HG03432 (cell line): ENCODE data around the gene PSTPIP2.
"Not testable (repeated sequence)": the region's sequence is repeated elsewhere in the genome, so short reads cannot be mapped to it uniquely, and the experiment has no call there.

ENCODE experiments used
- ATAC-seq: cut with Tn5 transposase; IDR thresholded peaks from one replicate; pipeline ENCODE4 v1.9.1; 2021; ENCODE audit warnings: mild to moderate bottlenecking, moderate library complexity; ENCODE audit not compliant: unreplicated experiment

Gene PSTPIP2

DNA sequence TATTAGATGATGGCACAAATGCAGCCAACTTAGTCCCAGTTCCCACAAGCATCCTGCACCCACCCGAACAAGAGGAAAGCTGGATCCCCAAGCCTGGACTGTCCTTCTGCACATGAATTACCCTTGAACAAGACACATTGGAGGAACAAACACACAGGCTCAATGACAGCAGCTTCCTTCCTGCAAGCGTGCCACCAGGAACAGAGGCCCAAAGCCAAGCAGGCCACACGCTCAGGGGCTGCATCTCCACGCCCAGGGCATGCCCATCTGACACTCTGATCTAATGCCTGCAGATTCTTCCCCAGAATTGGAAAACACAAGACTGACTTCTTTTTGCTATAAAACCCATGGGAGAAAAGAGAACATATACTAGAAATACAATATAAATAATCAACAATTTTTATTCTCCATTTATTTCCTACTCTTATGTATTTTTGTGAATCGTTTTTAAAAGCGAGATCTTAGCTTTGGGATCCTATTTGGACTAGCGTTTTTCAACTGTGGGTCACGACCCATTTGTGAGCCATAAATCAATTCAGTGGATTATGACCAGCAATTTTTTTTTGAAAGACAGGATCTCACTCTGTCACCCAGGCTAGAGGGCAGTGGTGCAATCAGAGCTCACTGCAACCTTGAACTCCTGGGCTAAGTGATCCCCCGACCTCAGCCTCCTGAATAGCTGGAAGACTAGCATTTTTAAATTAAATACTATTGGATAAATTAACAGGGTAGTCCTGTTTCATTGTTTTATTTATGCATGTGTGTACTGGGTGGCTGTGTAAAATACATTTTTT lies 34.4 kb downstream of the PSTPIP2 start:
- no peak for ATAC-seq

DNA sequence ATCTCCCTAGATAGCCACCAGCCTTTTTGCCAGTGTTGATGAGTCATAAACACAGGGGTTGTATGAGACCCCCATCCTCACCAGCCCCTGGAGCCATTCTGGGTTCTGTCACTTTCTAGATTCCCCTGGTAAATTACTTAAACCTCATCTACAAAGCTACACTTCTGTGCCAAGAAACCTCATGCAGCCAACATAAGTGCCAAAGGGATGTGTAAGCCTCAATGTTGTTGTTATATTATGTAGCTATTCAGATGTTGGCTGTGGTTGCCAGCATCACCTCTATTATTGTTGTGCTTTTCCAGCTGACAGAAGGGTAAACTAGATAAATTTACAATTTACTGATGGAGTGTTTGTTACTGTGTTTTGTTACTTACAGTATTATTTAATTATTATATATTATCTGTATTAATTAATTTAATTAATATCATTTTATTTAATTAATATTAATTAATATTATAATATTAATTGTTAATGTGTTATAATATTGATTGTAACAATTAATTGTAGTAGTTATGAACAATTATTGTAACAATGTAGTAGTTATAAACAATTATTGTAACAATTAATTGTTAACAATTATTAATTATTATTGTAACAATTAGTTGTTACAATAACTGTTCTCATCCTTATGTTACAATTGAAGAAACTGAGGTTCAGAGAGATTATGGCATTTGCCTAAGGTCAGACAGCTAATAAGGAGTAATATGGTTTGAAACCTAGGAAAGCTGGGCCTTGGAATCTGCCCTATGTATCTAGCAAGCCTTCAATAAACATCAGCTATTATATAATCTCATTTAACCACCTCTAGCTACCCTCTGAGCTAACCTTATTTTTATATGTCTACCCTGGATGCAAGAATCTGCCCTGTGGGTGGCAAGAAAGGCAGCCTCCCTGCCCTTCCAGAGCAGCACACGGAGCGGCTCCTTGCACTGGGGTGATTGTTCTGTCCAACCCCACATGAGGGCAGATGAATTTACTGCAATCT lies 36.1 kb downstream of the PSTPIP2 start:
- no peak for ATAC-seq

DNA sequence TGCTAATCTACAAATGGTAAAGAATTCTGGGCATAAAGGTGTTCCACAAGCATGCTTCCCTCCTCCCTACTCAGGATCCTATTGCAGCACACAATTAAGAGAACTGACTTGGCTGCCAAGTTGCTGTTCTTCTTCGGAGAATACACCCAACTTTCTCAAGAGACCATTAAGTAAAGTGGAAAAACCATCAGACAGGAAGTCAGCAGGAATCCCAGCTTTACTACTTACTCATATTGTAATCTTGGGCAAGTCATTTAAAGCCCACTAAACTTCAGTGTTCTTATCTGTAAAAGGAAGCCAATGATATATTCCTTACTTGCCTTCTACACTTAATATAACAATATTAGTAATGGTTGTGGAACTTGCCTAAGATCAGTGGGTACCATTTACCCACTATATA lies 37.8 kb downstream of the PSTPIP2 start:
- no peak for ATAC-seq

DNA sequence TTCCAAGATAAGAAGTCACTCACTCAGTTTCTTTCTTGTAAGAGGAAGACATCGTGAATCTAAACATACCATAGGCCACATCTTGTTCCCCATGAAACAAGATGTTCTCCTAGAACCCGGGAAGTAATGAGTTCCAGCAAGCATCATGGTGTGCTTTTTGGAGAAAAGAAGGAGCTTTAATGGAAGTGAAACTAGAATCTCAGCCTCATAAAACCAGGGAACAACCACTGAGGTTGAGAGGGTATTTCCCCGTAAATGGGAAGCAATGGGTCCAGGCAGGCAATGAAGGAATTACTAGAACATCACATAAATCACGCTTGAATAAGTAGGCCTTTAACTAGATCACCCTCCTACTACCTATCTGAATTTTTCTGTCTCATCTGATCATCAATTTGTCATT lies 40.3 kb downstream of the PSTPIP2 start:
- ATAC-seq = no peak

DNA sequence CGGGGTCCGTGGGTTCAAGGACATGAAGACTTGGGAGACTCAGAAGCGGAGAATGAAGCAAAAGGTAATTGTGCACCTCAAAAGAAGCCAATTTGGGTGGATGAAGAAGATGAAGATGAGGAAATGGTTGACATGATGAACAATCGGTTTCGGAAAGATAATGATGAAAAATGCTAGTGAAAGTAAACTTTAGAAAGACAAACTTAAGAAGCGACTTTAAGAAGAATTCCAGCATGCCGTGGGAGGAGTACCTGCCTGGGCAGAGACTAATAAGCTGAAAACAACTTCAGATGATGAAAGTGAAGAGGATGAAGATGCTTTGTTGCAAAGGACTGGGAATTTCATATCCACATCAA lies 43.5 kb downstream of the PSTPIP2 start:
- no peak for ATAC-seq

DNA sequence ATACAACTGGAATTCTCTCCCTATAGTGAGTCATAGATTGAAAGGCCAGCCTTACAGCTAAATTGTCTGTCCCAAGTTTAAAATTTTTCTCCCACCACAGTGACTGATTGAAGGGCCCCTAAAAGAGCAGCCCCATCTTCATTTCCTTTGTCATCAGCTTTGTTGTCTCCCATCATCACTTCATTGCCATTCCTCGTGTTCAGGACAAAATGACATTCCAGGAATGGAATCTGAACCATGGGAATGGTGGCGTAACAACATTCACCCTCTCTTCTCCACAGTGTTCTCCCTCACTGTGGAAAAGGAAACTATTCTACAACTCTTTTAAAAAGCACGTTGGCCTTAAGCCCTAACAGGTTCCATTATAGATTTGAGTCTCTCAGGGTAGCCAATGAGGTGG lies 52.1 kb downstream of the PSTPIP2 start:
- ATAC-seq = no peak

DNA sequence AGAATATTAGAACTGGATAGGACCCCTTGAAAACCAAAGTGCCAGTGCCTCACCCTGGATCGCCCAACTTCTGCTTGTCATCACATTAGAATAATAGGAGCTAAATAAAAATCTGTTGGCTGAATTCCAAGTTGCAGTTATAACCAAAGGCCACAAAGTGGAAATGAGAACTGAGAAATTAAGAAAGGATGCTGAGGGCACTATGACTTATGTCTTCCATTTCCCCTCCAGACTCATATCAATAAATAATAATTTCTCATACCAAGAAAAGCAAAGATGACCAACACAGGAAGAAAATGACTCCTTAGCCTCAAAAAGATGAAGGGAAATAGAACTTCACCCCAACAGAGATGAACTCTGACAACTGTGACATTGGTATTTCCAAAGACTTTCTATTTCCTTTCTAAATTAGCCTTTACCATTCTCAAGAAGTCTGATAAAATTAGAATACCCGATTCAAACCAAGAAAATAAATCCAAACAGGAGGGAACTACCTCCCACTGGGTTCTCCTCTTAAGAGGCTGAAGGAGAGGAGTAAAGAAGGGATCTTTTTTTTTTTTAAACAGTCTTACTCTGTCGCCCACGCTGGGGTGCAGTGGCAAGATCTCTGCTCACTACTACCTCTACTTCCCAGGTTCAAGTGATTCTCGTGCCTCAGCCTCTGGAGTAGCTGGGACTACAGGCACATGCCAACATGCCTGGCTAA lies 58.4 kb downstream of the PSTPIP2 start:
- peak; percentile 87 for ATAC-seq

DNA sequence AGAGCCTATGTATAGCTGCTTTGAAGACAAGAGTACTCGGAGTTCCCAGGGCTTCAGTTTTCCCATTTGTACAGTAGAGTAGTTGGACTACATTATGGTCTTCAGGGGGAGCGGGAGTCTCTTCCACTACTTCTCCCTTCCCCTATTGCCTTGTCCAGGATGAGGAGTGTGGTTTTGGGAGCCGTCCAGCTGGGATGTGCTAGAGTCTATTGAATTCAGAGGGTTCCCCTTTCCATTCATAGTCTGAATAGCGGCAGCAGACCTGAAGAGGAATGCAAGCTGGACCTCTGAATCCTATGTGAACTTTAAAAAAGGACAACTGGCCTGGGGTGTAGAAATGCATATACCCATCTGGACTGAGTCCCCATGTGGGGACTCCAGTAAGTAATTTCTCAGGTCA lies 61.4 kb downstream of the PSTPIP2 start:
- ATAC-seq = no peak

DNA sequence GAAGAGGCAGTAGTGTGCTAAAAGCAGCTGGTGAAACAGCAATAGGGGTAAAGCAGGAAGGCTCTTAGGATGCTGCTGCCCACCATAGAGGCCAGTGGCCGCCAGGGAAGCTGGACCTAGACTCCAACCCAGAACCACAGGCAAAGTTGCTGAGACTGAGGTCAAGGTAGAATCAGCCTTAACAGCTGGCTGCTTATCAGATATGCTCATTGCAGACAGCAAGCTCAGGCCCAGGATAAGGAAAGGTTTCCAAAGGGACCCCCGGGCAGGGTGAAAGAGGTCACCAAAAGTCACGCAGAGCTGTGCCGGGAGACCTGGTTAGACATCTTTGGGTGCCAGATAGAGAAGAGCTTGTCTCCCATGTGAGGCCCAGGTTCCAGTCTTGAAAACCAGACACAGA lies 62.0 kb downstream of the PSTPIP2 start:
- ATAC-seq = no peak

DNA sequence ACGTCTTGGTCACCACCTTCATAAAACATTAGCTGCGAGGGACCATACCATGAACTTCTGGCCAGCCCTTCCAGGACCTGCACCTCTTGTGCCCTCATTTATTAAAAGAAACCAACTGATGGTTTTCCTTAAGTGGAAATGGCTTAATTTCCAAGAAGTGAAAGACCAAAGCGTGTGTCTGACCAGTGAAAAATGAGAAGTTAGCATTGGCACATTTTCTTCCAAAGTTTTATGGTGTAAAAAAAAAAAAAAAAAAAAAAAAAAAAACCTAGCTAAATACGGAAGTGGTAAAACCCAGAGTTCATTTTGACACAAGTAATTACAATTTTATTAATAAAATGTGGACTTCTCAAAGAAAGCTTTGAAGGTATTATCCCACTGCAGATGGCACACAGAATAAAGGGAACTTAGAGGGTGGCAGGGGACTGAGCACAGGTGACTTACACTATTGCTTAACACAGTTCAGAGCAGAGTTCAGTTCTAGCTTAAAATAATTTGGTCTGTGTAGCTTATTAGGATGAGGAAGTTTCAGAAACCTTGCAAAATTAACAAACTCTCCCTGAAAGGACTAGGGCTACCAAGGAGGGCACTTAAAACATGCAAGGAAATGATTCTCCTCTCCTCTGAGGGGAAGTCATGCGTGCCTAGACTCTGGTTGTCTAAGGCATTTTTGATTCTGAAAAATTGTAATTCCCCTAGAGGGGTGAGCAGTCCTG lies 62.8 kb downstream of the PSTPIP2 start:
- ATAC-seq = no peak

DNA sequence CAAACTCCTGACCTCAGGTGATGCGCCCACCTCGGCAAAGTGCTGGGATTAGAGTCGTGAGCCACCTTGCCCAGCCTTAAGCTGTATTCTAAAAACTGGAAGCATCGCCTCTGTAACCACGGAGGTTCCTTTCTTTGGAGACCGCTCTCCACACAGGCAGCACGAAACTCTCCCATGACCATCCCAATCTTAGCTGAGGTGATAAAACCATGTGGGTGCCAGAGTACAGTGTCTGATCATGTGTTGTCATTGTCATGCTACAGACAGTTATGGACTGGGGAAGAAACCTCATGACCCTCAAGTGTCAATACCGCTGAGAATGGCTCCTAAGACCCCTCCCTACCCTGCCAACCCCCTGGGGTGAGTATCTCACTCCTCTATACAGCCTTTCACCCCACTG lies 63.5 kb downstream of the PSTPIP2 start:
- ATAC-seq = no peak

DNA sequence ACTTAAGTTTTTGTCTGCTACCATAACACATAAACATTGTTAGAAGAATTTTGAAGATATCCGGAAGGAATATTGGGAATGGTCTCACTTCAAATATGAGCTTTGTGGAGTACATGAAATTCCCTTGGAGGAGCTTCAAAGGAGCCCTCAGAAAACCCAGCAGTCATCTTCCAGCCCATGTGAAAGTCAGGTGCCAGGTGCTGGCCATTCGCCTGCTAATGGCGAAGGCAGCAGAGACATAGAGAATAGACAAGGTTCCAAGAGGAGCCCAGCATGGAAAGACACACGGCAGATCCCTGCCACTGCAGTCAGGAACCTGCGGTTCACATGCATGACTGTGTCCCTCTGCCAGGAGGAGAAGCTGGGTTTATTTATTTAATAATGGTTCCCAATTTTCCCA lies 64.9 kb downstream of the PSTPIP2 start:
- ATAC-seq = no peak

DNA sequence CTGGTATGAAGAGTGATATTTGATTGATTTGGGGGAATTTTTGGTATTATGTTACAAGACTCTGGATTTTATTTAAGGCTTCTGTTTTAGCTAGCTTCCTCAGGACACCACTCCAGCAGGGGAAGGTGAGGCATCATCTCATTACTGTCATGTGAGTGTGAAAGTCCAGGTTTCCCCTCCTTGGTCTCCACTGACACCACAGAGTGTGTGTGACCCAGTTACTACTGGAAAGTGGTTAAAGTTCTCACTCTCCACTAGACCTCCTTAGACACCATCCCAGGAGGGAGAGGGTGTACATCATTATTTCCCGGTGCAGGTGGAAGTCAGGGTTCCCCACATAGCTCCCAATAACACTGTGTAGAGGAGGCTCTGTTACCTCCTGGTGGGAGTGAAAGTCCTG lies 69.1 kb downstream of the PSTPIP2 start:
- no peak for ATAC-seq

DNA sequence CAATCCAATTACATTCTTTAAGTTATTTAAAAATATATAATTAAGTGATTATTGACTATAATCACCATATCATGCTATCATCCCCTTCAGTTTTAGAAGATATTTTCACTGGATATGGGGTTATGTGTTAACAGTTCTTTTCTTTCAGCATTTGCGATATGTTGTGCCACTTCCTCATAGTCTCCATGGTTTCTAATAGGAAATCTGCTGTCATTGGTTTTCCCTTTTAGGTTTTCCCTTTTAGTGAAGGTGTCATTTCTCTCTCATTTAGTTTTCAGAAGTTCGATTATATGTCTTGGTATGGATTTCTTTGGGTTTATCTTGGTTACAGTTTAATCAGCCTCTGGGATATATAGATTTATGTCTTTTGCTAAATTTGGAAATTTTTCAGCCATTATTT lies 70.2 kb downstream of the PSTPIP2 start:
- no peak for ATAC-seq

DNA sequence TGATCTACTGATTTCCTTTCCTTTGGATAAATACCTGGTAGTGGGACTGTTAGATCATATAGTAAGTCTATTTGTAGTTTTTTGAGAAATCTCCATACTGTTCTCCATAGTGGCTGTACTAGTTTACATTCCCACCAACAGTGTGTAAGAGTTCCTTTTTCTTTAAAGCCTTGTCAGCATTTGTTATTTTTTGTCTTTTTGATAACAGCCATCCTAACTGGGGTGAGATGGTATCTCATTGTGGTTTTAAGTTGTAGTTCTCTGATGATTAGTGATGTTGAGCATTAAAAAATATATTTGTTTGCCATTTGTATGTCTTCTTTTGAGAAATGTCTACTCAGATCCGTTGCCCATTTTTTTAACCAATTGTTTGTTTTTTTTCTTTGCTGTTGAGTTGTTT lies 71.0 kb downstream of the PSTPIP2 start:
- ATAC-seq = no peak

DNA sequence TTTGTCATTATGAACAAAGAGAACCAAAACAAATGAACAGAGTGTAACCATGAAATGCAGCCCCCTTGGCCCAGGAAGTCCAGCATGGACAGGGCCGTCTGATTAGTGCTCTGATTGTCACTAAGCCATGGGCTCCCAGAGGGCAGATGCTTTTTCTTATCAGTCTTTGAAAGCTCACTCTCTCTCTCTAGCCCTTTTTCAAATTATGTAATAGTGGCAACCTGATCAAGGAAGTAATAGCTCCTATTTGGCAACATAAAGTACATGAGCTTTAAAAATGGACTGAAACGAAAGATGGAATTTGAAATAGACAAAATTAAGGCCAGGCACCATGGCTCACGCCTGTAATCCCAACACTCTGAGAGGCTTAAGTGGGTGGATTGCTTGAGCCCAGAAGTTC lies 72.5 kb downstream of the PSTPIP2 start:
- no peak for ATAC-seq

DNA sequence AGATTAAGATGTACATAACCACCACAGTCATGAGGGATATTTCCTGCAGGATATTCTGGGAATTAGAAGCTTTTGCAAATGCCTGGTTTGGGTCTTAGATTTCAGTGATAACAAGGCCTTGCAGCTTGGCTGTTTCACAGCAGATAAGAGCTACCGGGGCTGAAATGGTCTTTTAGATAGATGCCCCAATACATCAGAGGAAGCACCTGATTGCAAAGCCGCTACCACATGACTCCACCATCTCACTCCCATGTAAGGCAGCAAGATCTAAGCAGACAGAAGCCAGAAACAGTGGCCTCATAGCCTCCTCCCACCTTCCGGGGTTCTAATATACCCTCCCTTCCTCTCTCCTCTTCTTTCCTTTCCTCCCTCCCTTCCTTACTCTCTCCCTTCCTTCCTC lies 73.8 kb downstream of the PSTPIP2 start:
- no peak for ATAC-seq

DNA sequence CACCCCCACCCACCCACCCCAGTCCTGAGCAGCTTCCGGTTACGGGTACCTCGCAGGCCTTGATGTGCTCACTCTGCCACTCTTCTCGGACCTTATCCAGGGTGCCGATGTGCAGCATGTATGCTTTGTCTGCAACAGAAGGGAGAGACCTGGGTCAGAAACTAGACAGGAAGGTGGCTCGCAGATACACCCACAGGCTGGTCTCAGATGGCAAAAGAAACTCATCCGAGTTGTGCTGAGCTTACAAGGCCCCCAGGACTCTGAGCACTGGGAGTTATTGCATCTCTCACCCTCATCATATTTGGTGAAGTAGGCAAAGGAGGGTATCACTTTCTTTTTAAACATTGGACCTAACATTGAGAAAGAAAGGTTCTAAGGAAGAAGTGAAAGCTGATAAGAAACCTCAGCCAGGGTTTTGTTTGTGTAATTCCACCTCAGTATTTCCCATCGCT lies 74.3 kb downstream of the PSTPIP2 start:
- ATAC-seq = no peak

DNA sequence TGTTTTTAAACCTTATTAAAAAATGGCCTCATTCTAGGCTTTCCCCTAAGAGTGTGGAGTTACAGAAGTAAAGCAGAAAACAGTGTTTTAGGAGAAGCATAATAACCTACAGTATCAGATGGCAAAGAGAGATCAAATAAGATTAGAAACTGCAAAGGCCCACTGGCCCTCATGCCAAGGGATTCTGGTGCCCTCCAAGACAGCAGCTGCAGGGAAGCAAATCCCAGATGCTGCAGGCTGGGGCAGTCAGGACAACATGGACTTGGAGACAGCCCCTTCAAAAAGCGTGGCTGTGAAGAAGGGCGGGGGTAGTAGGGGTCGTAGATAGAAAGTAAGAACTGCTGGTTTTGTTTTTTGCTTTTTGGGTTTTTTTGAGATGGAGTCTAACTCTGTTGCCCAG lies 76.6 kb downstream of the PSTPIP2 start:
- no peak for ATAC-seq

DNA sequence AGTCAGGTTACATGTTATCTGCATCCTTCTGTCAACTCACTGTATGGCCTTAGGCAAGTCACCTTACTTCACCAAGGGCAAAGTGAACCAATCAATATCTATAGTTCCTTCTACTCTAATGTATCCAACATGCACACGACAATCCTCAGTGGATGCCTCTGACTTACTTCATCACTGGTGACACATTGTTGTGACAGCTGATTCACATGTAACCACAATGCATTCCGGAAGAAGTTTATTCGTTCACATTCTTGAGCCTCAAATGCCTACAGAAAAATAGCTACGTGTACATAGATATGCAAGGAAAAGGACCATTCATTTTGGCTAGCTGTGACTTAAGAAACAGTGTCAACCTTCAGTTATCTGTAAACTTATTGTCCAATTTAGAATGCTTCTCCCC lies 78.6 kb downstream of the PSTPIP2 start:
- ATAC-seq = no peak

DNA sequence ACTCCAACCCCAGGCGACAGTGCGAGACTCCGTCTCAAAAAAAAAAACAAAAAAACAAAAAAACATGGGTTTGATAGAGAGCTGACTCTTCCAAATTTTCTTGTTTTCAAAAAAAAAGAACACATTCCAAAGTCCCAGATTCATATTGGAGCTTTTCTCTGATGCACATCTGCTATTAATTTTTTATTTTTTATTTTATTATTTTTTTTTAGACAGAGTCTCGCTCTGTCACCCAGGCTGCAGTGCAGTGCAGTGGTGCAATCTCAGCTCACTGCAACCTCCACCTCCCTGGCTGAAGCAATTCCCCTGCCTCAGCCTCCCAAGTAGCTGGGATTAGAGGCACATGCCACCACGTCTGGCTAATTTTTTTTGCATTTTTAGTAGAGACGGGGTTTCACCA lies 79.5 kb downstream of the PSTPIP2 start:
- ATAC-seq = not testable (repeated sequence)
